DND-41 (cell line): ENCODE data around the gene LASP1NB.
"Not testable (repeated sequence)": the region's sequence is repeated elsewhere in the genome, so short reads cannot be mapped to it uniquely, and the experiment has no call there.

Experiments used
- ATAC-seq: fragments of 200-7000 bp; cut with Tn5 transposase; 3 replicates; pipeline ENCODE4 v1.9.1; 2021; ENCODE audit warnings: low read depth; ENCODE audit not compliant: insufficient read depth
- DNase-seq: peaks from one replicate; pipeline ENCODE4 v3.0.0-alpha.2; 2020
- H2AFZ ChIP-seq: 2 replicates; pipeline ENCODE4 v1.6.0; 2012; ENCODE audit warnings: low read depth, low read length
- H3K27ac ChIP-seq: 2 replicates; pipeline ENCODE4 v1.5.1; 2012; ENCODE audit warnings: low read length, inconsistent platforms
- H3K27me3 ChIP-seq: fragments of 200-600 bp; sonication (generic); 2 replicates; pipeline ENCODE4 v1.6.0; 2012; ENCODE audit warnings: low read length, mild to moderate bottlenecking, inconsistent platforms; ENCODE audit not compliant: insufficient read depth, poor library complexity
- H3K36me3 ChIP-seq: 2 replicates; pipeline ENCODE4 v1.5.1; 2012; ENCODE audit warnings: low read length, inconsistent platforms; ENCODE audit not compliant: insufficient read depth
- H3K4me1 ChIP-seq: 2 replicates; pipeline ENCODE4 v1.5.1; 2012; ENCODE audit warnings: mild to moderate bottlenecking, low read length; ENCODE audit not compliant: insufficient read depth
- H3K4me2 ChIP-seq: 2 replicates; pipeline ENCODE4 v1.6.0; 2012; ENCODE audit warnings: mild to moderate bottlenecking, moderate library complexity, low read length, inconsistent platforms; ENCODE audit not compliant: insufficient read depth
- H3K4me3 ChIP-seq, 2 experiments: fragments of 200-600 bp in 1 of 2; shearing (Covaris generic) in 1 of 2; 2 replicates each; pipeline ENCODE4 v1.5.1; 2012 to 2016; ENCODE audit warnings: inconsistent platforms in 2 of 2, low read length in 2 of 2, mild to moderate bottlenecking in 2 of 2, low read depth in 1 of 2, moderate library complexity in 1 of 2
- H3K79me2 ChIP-seq: 2 replicates; pipeline ENCODE4 v1.6.0; 2012; ENCODE audit warnings: low read length, inconsistent platforms; ENCODE audit not compliant: insufficient read depth
- H3K9ac ChIP-seq: 2 replicates; pipeline ENCODE4 v1.6.0; 2012; ENCODE audit warnings: low read depth, mild to moderate bottlenecking, inconsistent platforms, low read length, moderate library complexity
- H3K9me3 ChIP-seq: 2 replicates; pipeline ENCODE4 v1.5.1; 2012; ENCODE audit warnings: low read length, moderate library complexity, mild to moderate bottlenecking, inconsistent platforms; ENCODE audit not compliant: insufficient read depth, severe bottlenecking
- H4K20me1 ChIP-seq: 2 replicates; pipeline ENCODE4 v1.6.0; 2012; ENCODE audit warnings: low read length; ENCODE audit not compliant: insufficient read depth
- EZH2 ChIP-seq: IDR thresholded peaks from 3 replicates; pipeline ENCODE4 v1.6.1; 2012; ENCODE audit warnings: borderline replicate concordance, low read depth, mild to moderate bottlenecking, moderate library complexity, low read length, inconsistent platforms; ENCODE audit not compliant: severe bottlenecking
- TF ChIP-seq, protein P1 (sequence below): IDR thresholded peaks from 2 replicates; pipeline ENCODE4 v1.5.1; 2012; ENCODE audit warnings: borderline replicate concordance, low read length, moderate library complexity, mild to moderate bottlenecking; ENCODE audit not compliant: poor library complexity, severe bottlenecking; ENCODE audit errors: extremely low read depth

The LASP1NB gene

GRCh38 chr17:38940404-38940803 is 15.0 kb downstream of the LASP1NB start:
- Histone ChIP-seq H3K79me2 (no peaks in the 10 kb centered on the region), H3K27me3 (peaks cover 5% of the 10 kb centered on the region), H3K4me1 (no peaks in the 10 kb centered on the region), H4K20me1 (no peaks in the 10 kb centered on the region), H3K4me2 (no peak overlapping the region), H3K36me3 (no peaks in the 10 kb centered on the region), H3K9ac (no peak overlapping the region), H3K27ac (no peak overlapping the region), H2AFZ (no peak overlapping the region), H3K4me3 (no peak overlapping the region), H3K9me3 (no peaks in the 10 kb centered on the region)
- no peak for TF ChIP-seq EZH2
- TF ChIP-seq, protein P1, sequence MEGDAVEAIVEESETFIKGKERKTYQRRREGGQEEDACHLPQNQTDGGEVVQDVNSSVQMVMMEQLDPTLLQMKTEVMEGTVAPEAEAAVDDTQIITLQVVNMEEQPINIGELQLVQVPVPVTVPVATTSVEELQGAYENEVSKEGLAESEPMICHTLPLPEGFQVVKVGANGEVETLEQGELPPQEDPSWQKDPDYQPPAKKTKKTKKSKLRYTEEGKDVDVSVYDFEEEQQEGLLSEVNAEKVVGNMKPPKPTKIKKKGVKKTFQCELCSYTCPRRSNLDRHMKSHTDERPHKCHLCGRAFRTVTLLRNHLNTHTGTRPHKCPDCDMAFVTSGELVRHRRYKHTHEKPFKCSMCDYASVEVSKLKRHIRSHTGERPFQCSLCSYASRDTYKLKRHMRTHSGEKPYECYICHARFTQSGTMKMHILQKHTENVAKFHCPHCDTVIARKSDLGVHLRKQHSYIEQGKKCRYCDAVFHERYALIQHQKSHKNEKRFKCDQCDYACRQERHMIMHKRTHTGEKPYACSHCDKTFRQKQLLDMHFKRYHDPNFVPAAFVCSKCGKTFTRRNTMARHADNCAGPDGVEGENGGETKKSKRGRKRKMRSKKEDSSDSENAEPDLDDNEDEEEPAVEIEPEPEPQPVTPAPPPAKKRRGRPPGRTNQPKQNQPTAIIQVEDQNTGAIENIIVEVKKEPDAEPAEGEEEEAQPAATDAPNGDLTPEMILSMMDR: no peak
- DNase-seq (no peak), ATAC-seq (no peak)

- TF ChIP-seq, protein P1: no peak
- TF ChIP-seq EZH2: no peak
- no peaks in the 10 kb centered on the region for H3K9me3 ChIP-seq
- H3K27ac ChIP-seq: no peak overlapping the region
- DNase-seq (no peak), ATAC-seq (no peak)
- no peaks in the 10 kb centered on the region for H3K79me2 ChIP-seq
- H4K20me1 ChIP-seq: no peaks in the 10 kb centered on the region
- H3K9ac ChIP-seq: no peak overlapping the region
- no peaks in the 10 kb centered on the region for H3K4me1 ChIP-seq
- no peak overlapping the region for H3K4me2 ChIP-seq
- H2AFZ ChIP-seq: no peak overlapping the region
- no peak overlapping the region for H3K4me3 ChIP-seq
- no peaks in the 10 kb centered on the region for H3K27me3 ChIP-seq
- H3K36me3 ChIP-seq: no peaks in the 10 kb centered on the region
Observed at GRCh38 chr17:38942696-38943334, 17.4 kb downstream of the LASP1NB start.

- TF ChIP-seq, protein P1: no peak
- TF ChIP-seq EZH2: no peak
- no peak overlapping the region for H3K27ac ChIP-seq
- no peaks in the 10 kb centered on the region for H4K20me1 ChIP-seq
- no peaks in the 10 kb centered on the region for H3K9me3 ChIP-seq
- H2AFZ ChIP-seq: no peak overlapping the region
- H3K4me1 ChIP-seq: no peaks in the 10 kb centered on the region
- DNase-seq (no peak), ATAC-seq (no peak)
- no peak overlapping the region for H3K4me3 ChIP-seq
- H3K27me3 ChIP-seq: no peaks in the 10 kb centered on the region
- H3K9ac ChIP-seq: no peak overlapping the region
- no peaks in the 10 kb centered on the region for H3K36me3 ChIP-seq
- no peaks in the 10 kb centered on the region for H3K79me2 ChIP-seq
- no peak overlapping the region for H3K4me2 ChIP-seq
Observed at GRCh38 chr17:38943607-38944006, 18.2 kb downstream of the LASP1NB start.

DNA sequence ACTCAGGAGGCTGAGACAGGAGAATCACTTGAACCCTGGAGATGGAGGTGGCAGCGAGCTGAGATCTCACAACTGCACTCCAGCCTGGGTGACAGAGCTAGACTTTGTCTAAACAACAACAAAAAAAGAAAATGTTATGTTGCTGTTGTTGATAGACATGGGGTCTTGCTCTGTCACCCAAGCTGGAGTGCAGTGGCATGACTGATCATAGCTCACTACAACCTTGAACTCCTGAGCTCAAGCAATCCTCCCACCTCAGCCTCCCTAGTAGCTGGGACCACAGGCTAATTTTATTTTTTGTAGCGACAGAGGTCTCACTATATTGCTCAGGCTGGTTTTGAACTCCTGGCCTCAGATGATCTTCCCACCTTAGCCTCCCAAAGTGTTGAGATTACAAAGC is 21.8 kb downstream of the LASP1NB start:
- H3K27ac ChIP-seq: no peak overlapping the region
- ATAC-seq: no peak
- no peaks in the 10 kb centered on the region for H3K36me3 ChIP-seq
- H2AFZ ChIP-seq: no peak overlapping the region
- H3K4me3 ChIP-seq: no peak overlapping the region
- no peak overlapping the region for H3K9ac ChIP-seq
- H4K20me1 ChIP-seq: no peaks in the 10 kb centered on the region
- TF ChIP-seq EZH2: no peak
- TF ChIP-seq, protein P1: no peak
- H3K27me3 ChIP-seq: no peaks in the 10 kb centered on the region
- no peak for DNase-seq
- no peaks in the 10 kb centered on the region for H3K4me1 ChIP-seq
- H3K9me3 ChIP-seq: no peaks in the 10 kb centered on the region
- H3K79me2 ChIP-seq: no peaks in the 10 kb centered on the region
- H3K4me2 ChIP-seq: no peak overlapping the region

DNA sequence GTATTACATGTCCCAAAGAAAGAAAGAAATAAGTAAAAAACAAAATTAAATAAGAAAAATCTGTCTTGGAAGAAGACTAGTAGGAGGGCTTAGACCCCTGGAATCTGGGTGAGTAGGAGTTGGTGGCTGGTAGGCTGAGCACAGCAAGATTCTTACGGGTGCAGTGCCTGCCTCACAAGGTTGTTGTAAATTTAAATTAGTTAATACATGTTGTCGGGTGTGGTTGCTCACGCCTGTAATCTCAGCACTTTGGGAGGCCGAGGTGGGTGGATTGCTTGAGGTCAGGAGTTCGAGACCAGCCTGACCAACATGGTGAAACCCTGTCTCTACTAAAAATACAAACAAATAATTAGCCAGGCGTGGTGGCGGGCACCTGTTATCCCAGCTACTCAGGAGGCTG is 28.4 kb downstream of the LASP1NB start:
- DNase-seq, H3K4me1 ChIP-seq, H4K20me1 ChIP-seq, H3K36me3 ChIP-seq, H3K27ac ChIP-seq, H3K4me3 ChIP-seq, H3K79me2 ChIP-seq, ATAC-seq, H2AFZ ChIP-seq, H3K9me3 ChIP-seq, H3K4me2 ChIP-seq, H3K27me3 ChIP-seq, H3K9ac ChIP-seq: not testable (repeated sequence)
